ENCODE measurements around the gene DNAJB8.

The DNAJB8 gene

GRCh38 chr3:128422762-128423524 lies 43.7 kb downstream of the DNAJB8 start:
- TF ChIP-seq, protein P1, sequence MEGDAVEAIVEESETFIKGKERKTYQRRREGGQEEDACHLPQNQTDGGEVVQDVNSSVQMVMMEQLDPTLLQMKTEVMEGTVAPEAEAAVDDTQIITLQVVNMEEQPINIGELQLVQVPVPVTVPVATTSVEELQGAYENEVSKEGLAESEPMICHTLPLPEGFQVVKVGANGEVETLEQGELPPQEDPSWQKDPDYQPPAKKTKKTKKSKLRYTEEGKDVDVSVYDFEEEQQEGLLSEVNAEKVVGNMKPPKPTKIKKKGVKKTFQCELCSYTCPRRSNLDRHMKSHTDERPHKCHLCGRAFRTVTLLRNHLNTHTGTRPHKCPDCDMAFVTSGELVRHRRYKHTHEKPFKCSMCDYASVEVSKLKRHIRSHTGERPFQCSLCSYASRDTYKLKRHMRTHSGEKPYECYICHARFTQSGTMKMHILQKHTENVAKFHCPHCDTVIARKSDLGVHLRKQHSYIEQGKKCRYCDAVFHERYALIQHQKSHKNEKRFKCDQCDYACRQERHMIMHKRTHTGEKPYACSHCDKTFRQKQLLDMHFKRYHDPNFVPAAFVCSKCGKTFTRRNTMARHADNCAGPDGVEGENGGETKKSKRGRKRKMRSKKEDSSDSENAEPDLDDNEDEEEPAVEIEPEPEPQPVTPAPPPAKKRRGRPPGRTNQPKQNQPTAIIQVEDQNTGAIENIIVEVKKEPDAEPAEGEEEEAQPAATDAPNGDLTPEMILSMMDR (conservative IDR thresholded peaks at IDR 0.05), result no peak
- H3K27ac ChIP-seq, result peak overlapping the region; percentile 61

DNA sequence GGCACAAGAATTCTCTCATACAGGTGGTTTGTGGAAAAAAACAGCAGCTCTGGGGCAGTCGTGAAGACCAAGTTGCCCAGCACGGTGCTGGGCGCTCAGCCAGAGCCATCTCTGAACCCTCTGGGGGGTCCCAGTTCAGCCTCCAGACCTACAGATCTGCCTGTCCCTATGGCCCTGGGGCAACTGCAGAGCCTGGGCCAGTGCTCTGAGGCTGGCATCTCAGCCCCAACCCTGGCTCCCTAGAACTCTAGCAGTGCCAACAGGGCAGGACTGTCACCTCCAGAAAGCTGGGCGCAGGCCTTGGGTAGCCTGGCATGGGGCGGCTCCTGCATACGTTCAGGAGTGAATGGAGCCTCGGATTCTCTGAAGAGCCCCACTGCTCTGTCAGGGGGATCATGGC lies 44.7 kb downstream of the DNAJB8 start:
- TF ChIP-seq, protein P1 (conservative IDR thresholded peaks at IDR 0.05), result no peak
- peak overlapping the region; percentile 9; the same call in 1 of the 2 replicates for H3K27ac ChIP-seq

GRCh38 chr3:128421439-128421836 lies 45.3 kb downstream of the DNAJB8 start:
- no peak overlapping the region for H3K27ac ChIP-seq
- TF ChIP-seq, protein P1 (conservative IDR thresholded peaks at IDR 0.05), result no peak

- no peak overlapping the region; the same call in 1 of the 2 replicates for H3K27ac ChIP-seq
- TF ChIP-seq, protein P1 (conservative IDR thresholded peaks at IDR 0.05), result no peak
Observed at GRCh38 chr3:128420720-128421438, 45.8 kb downstream of the DNAJB8 start.

- TF ChIP-seq, protein P1 (conservative IDR thresholded peaks at IDR 0.05), result no peak
- H3K27ac ChIP-seq, result no peak overlapping the region; the same call in 1 of the 2 replicates
Observed at GRCh38 chr3:128420289-128420688, 46.4 kb downstream of the DNAJB8 start.

DNA sequence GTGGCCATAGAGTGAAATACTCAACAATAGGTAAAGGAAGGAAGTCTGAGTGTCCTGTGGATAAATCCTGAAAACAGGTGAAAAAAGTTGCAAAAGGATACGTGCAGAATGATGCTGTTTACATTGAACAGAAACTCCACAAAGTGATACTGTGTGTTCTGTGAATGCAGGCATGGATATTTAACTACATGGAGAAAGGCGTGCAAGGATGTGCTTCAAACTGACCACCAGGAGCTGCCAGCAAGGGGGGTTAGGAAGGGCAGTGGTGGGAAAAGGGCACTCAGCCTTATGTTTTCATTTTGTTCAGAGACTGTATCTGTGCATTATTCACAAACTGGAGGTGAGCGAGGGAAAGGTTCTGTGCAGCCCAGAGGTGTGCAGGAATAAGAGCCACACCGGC lies 47.4 kb downstream of the DNAJB8 start:
- TF ChIP-seq, protein P1 (conservative IDR thresholded peaks at IDR 0.05), result no peak
- H3K27ac ChIP-seq, result no peak overlapping the region

GRCh38 chr3:128418900-128419299 lies 47.8 kb downstream of the DNAJB8 start:
- no peak overlapping the region for H3K27ac ChIP-seq
- TF ChIP-seq, protein P1 (conservative IDR thresholded peaks at IDR 0.05), result no peak
